Naive thymus-derived CD4-positive, alpha-beta T cell (primary cell): ENCODE measurements around the gene SEC62. TPM values are rescaled to one million over a fixed set of nuclear protein-coding genes. Genes with fewer than 3 reads are reported as not detected.
A peak's percentile ranks its signal among the peaks of the same experiment; 100 is the strongest.

Experiments
- ATAC-seq: fragments of 150-1000 bp; cut with Tn5 transposase; 2 replicates; pipeline ENCODE4 v1.10.0; 2021; ENCODE audit warnings: mild to moderate bottlenecking, moderate library complexity
- CTCF ChIA-PET: fragments of 350-600 bp; sonication (Branson Sonifier 250); formaldehyde crosslinking; loops from one replicate; lab custom pipeline; 2021; ENCODE audit warnings: antibody characterized with exemption; lab: Charles Lee
- POLR2A ChIA-PET: fragments of 350-600 bp; sonication (Branson Sonifier 250); formaldehyde crosslinking; loops from one replicate; lab custom pipeline; 2021; ENCODE audit warnings: antibody characterized with exemption, inconsistent platforms; lab: Charles Lee
- DNase-seq, 9 donors: peaks; one replicate each; pipeline versions ENCODE4 v3.0.0 to v3.0.0-alpha.2; 2020 to 2022; ENCODE audit warnings: mixed read lengths in 1 of 9
- H3K27ac ChIP-seq: one replicate; pipeline ENCODE4 v1.7.0; 2013; ENCODE audit warnings: mild to moderate bottlenecking, low read depth, low read length, moderate library complexity
- H3K27me3 ChIP-seq, 2 donors: one replicate each; pipeline ENCODE4 v1.7.0; 2013; ENCODE audit warnings: low read length in 2 of 2, mild to moderate bottlenecking in 2 of 2, moderate library complexity in 2 of 2; ENCODE audit not compliant: control insufficient read depth in 2 of 2, insufficient read depth in 2 of 2
- H3K36me3 ChIP-seq, 3 experiments: 1 replicate in 2 of 3; 2 replicates in 1 of 3; pipeline ENCODE4 v1.7.0; 2013; ENCODE audit warnings: low read length in 3 of 3, mild to moderate bottlenecking in 3 of 3, moderate library complexity in 1 of 3; ENCODE audit not compliant: insufficient read depth in 3 of 3, control insufficient read depth in 2 of 3
- H3K4me1 ChIP-seq, 2 donors: one replicate each; pipeline ENCODE4 v1.7.0; 2013; ENCODE audit warnings: low read length in 2 of 2, mild to moderate bottlenecking in 2 of 2, moderate library complexity in 1 of 2; ENCODE audit not compliant: control insufficient read depth in 2 of 2, insufficient read depth in 2 of 2
- H3K4me3 ChIP-seq: 2 replicates; pipeline ENCODE4 v1.7.0; 2013; ENCODE audit warnings: mild to moderate bottlenecking, low read length
- H3K9me3 ChIP-seq, 3 experiments: 1 replicate in 2 of 3; 2 replicates in 1 of 3; pipeline ENCODE4 v1.7.0; 2013; ENCODE audit warnings: low read length in 3 of 3; ENCODE audit not compliant: control insufficient read depth in 2 of 3
- H3K27ac Mint-ChIP-seq, 9 donors: one replicate each; pipeline ENCODE4 v1.8.0; 2020 to 2022; ENCODE audit warnings: mixed read lengths in 9 of 9, mild to moderate bottlenecking in 8 of 9, moderate library complexity in 5 of 9, inconsistent platforms in 2 of 9
- H3K27me3 Mint-ChIP-seq, 5 donors: one replicate each; pipeline ENCODE4 v1.8.0; 2021 to 2022; ENCODE audit warnings: mixed read lengths in 5 of 5, mild to moderate bottlenecking in 1 of 5
- H3K36me3 Mint-ChIP-seq, 5 donors: one replicate each; pipeline ENCODE4 v1.8.0; 2020 to 2022; ENCODE audit warnings: mixed read lengths in 5 of 5, mild to moderate bottlenecking in 3 of 5, inconsistent platforms in 1 of 5
- H3K4me1 Mint-ChIP-seq, 7 donors: one replicate each; pipeline ENCODE4 v1.8.0; 2020 to 2022; ENCODE audit warnings: mixed read lengths in 7 of 7, mild to moderate bottlenecking in 3 of 7, inconsistent platforms in 1 of 7
- H3K4me3 Mint-ChIP-seq, 10 donors: one replicate each; pipeline ENCODE4 v1.8.0; 2020 to 2022; ENCODE audit warnings: mild to moderate bottlenecking in 10 of 10, mixed read lengths in 10 of 10, moderate library complexity in 6 of 10, inconsistent platforms in 2 of 10
- H3K9me3 Mint-ChIP-seq, 11 donors: one replicate each; pipeline ENCODE4 v1.8.0; 2020 to 2022; ENCODE audit warnings: mixed read lengths in 11 of 11, mild to moderate bottlenecking in 4 of 11, inconsistent platforms in 1 of 11, moderate library complexity in 1 of 11
- intact Hi-C, 2 donors: fragments of 100-400 bp; cut with micrococcal nuclease; formaldehyde crosslinking; loops; one replicate each; pipeline ENCODE4 v1.15.1; 2023
- polyA plus RNA-seq, 2 donors: library from polyadenylated mRNA; unstranded; fragments of 300-500 nt; fragmentation: Illumina TruSeq; gene quantifications; one replicate each; pipeline ENCODE4 v1.2.3, GENCODE V29; 2021
- total RNA-seq, 6 experiments: library from RNA in 5 of 6; stranded (reverse) in 5 of 6; gene quantifications; 1 replicate in 5 of 6; 2 replicates in 1 of 6; pipeline ENCODE4 v1.2.3 and lab custom pipeline; 2021 to 2026

SEC62 gene
- total and polyA plus RNA-seq, 7 experiments from 2014 or later = 68.1 to 253 (median 110) TPM

- H3K4me3 ChIP-seq = no peak overlapping the region
- peaks cover 0 to 11% (median 5%) of the 10 kb centered on the region in 5 donors for H3K36me3 Mint-ChIP-seq
- H3K27ac ChIP-seq = no peak overlapping the region
- intact Hi-C loops = no loop called here
- H3K9me3 ChIP-seq = no peaks in the 10 kb centered on the region
- H3K36me3 ChIP-seq = no peaks in the 10 kb centered on the region
- no peak overlapping the region for H3K4me3 Mint-ChIP-seq
- CTCF ChIA-PET = interaction anchor here (1.0 kb wide), 1 partner anchor 17 kb away, joined by 7 read pairs; no protein-coding TSS in a partner anchor
- DNase-seq (no peak), ATAC-seq (no peak)
- peaks cover 0 to 10% (median 5%) of the 10 kb centered on the region in 11 donors for H3K9me3 Mint-ChIP-seq
- peaks cover 23 to 69% (median 44%) of the 10 kb centered on the region in 7 donors for H3K4me1 Mint-ChIP-seq
- peaks cover 4 to 21% of the 10 kb centered on the region in 2 donors for H3K4me1 ChIP-seq
- no peaks in the 10 kb centered on the region for H3K27me3 ChIP-seq
- H3K27ac Mint-ChIP-seq = peak overlapping the region in 1 of 9 donors; percentile 58
- POLR2A ChIA-PET = interaction anchor here (1.0 to 6.2 kb wide), 3 partner anchors 8 to 59 kb away, joined by 3 to 37 read pairs (median 3); no protein-coding TSS in a partner anchor
- H3K27me3 Mint-ChIP-seq = peaks cover 0 to 5% (median 0%) of the 10 kb centered on the region in 5 donors
These were observed 58.0 kb downstream of the SEC62 start for GRCh38 chr3:170024581-170024980.

DNA sequence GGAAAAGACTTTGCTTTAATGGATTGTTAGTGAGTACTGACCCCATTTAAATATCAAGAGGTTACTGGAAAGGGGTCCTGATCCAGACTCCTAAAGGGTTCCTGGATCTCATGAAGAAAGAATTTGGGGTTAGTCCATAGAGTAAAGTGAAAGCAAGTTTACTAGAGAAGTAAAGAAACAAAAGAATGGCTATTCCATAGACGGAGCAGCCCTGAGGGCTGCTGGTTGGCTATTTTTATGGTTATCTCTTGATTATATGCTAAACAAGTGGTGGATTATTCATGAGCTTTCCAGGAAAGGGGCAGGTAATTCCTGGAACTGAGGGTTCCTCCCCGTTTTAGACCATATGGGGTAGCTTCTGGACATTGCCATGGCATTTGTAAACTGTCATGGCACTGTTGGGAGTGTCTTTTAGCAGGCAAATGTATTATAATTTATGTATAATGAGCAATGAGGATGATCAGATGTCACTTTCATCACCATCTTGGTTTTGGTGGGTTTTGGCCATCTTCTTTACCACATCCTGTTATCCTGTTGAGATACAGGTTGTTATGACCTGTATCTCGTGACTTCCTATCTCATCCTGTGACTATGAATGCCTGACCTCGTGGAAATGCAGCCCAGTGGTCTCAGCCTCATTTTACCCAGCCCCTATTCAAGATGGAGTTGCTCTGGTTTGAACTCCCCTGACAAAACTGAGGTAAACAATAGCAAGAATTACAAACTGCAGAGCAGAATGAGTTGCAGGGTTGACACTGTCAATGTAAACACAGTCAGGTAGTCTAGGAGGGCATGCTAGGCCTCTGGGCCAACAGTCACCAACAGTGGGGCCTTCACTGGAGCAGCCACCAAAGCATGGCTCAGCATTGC, 60.9 kb downstream of the SEC62 start:
- peak overlapping the region; percentile 47 to 95 (median 89) for H3K27ac Mint-ChIP-seq
- peaks cover 0 to 5% (median 0%) of the 10 kb centered on the region in 5 donors for H3K27me3 Mint-ChIP-seq
- intact Hi-C loops = loop anchor here in 1 of 2 donors (1.0 kb wide), 1 partner anchor 10 kb away; the partner anchor contains the start of gene GPR160
- no peak overlapping the region for H3K4me3 ChIP-seq
- POLR2A ChIA-PET = interaction anchor here (0.9 kb wide), 1 partner anchor 21 kb away, joined by 3 read pairs; no protein-coding TSS in a partner anchor
- no peak for ATAC-seq
- H3K9me3 ChIP-seq = no peaks in the 10 kb centered on the region
- peaks cover 15 to 69% (median 45%) of the 10 kb centered on the region in 7 donors for H3K4me1 Mint-ChIP-seq
- peak in 7 of 9 donors; percentile 17 to 64 (median 50) for DNase-seq
- H3K27ac ChIP-seq = no peak overlapping the region
- CTCF ChIA-PET = interaction anchor here (1.7 kb wide), 1 partner anchor 60 kb away, joined by 5 read pairs; no protein-coding TSS in a partner anchor
- peaks cover 0 to 10% (median 5%) of the 10 kb centered on the region in 11 donors for H3K9me3 Mint-ChIP-seq
- H3K36me3 Mint-ChIP-seq = peaks cover 0 to 11% (median 5%) of the 10 kb centered on the region in 5 donors
- H3K36me3 ChIP-seq = no peaks in the 10 kb centered on the region
- no peaks in the 10 kb centered on the region for H3K27me3 ChIP-seq
- peak overlapping the region; percentile 1 to 75 (median 64) for H3K4me3 Mint-ChIP-seq
- H3K4me1 ChIP-seq = peaks cover 4 to 19% of the 10 kb centered on the region in 2 donors

DNA sequence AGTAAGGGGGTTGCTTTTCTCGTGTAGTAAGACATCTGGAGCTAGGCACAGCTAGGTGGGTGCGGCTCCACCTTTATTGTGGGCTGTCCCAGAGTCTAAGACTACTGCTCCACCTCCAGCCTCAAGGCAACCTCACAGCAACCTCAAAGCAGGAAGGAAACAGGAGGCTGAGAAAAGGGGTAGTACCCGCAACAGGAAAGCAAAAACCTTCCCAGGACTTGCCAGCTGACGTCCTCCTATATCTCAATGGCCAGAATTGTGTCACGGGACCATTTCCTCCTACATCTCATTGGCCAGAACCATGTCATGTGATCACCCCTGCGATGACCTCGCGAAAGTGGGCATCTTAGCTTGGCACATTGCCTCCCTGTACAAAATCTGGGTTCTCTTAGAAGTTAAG, 66.9 kb downstream of the SEC62 start:
- Mint-ChIP-seq H3K4me1 (peaks cover 29 to 79% (median 59%) of the 10 kb centered on the region in 7 donors), H3K4me3 (peak overlapping the region; percentile 4 to 83 (median 72)), H3K9me3 (peaks cover 0 to 6% (median 3%) of the 10 kb centered on the region in 11 donors), H3K36me3 (peaks cover 0 to 4% (median 0%) of the 10 kb centered on the region in 5 donors), H3K27ac (peak overlapping the region; percentile 31 to 96 (median 84)), H3K27me3 (no peaks in the 10 kb centered on the region)
- ATAC-seq (peak; percentile 82), DNase-seq (peak in 8 of 9 donors; percentile 17 to 84 (median 82))
- Histone ChIP-seq H3K27me3 (no peaks in the 10 kb centered on the region), H3K4me3 (peak overlapping the region; percentile 32), H3K27ac (peak overlapping the region; percentile 12), H3K4me1 (peaks cover 15 to 24% of the 10 kb centered on the region in 2 donors), H3K36me3 (no peaks in the 10 kb centered on the region), H3K9me3 (no peaks in the 10 kb centered on the region)
- ChIA-PET POLR2A (interaction anchor here (0.7 to 6.5 kb wide), 16 partner anchors 8 to 269 kb away, joined by 3 to 62 read pairs (median 4); partner anchors contain the start of genes MYNN, SEC62 and TERC), CTCF (interaction anchor here (0.6 to 2.4 kb wide), 9 partner anchors 13 to 270 kb away, joined by 3 to 9 read pairs (median 5); partner anchors contain the start of gene SEC62)
- intact Hi-C loops = loop anchor here (1.0 to 10.0 kb wide), 10 partner anchors 12 to 871 kb away; partner anchors contain the start of genes SEC62 (in 2 of the 2), TERC (in 2 of the 2), EIF5A2 (in 1 of the 2) and PHC3 (in 1 of the 2)

DNA sequence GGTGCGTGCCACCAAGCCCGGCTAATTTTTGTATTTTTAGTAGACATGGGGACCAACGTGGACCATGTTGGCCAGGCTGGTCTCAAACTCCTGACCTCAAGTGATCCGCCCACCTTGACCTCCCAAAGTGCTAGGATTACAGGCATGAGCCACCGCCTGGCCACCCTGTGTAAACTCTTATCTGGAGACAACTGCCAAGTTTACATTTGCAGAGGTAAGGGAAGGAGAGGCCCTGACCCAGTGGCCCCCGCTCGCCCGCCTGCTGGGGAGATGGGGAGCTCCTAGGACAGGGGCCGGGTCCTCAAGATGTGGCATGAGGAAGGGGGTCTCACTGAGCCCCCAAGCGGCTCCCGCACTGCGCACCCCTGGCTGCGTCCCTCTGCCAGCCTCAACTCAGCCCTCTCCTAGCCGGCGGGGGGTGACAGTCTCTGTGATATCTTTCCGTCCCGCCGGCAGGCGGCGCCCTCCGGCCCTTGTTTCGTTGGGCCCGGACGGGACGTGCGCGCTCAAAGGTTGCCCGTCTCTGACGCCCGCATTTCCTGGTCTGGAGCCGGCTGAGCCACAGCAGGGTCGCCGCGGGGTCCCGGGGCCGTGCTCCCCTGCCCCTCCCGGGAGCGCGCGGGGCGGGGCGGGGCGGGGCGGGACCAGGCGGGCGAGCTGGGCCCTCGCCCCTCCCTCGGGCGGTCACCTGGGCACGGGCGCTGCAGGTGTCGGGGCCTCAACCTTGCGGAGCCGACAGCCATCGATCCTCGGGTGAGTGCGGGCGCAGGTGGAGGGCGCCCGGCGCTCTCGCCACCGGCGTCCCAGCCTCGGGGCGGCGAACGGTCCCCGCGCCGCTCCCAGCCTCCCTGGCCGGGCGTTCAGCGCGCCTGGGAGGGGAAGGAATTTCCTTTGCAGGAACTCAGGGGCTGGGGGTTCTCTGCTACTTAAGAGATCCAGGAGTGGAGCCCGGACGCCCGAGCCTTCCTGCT, 71.1 kb downstream of the SEC62 start, which contains the start of gene GPR160:
Gene GPR160, plus strand, starts transcription at position 533 of the 971 bp plus-strand sequence. CDS start 45,978 bp downstream, outside the sequence.
- H3K4me3 ChIP-seq = peak within 1 kb of the TSS; percentile 88
- intact Hi-C loops = loop anchor here (1.0 to 10.0 kb wide), 20 partner anchors 9 to 867 kb away; partner anchors contain the start of genes LRRC34 (in 2 of the 2), LRRIQ4 (in 2 of the 2), PRKCI (in 2 of the 2) and SKIL (in 2 of the 2)
- ATAC-seq (peak; percentile 82), DNase-seq (peak; percentile 67 to 85 (median 80))
- no peaks in the 10 kb centered on the region for H3K36me3 ChIP-seq
- H3K36me3 Mint-ChIP-seq = peaks cover 0 to 10% (median 6%) of the 10 kb centered on the region in 5 donors
- ChIA-PET POLR2A (interaction anchor here (0.8 to 6.5 kb wide), 7 partner anchors 12 to 265 kb away, joined by 3 to 62 read pairs (median 5); partner anchors contain the start of gene SEC62), CTCF (interaction anchor here (0.5 to 2.2 kb wide), 6 partner anchors 12 to 273 kb away, joined by 3 to 10 read pairs (median 4); partner anchors contain the start of gene TERC)
- H3K4me1 ChIP-seq = peaks cover 15 to 16% of the 10 kb centered on the region in 2 donors
- H3K4me3 Mint-ChIP-seq = peak within 1 kb of the TSS; percentile 86 to 93 (median 90)
- H3K27me3 ChIP-seq = no peaks in the 10 kb centered on the region
- H3K9me3 Mint-ChIP-seq = peaks cover 0 to 6% (median 0%) of the 10 kb centered on the region in 11 donors
- H3K27ac Mint-ChIP-seq = peak within 1 kb of the TSS; percentile 33 to 92 (median 82)
- H3K27me3 Mint-ChIP-seq = peaks cover 0 to 6% (median 0%) of the 10 kb centered on the region in 5 donors
- H3K9me3 ChIP-seq = no peaks in the 10 kb centered on the region
- peak within 1 kb of the TSS; percentile 63 for H3K27ac ChIP-seq
- peaks cover 24 to 66% (median 49%) of the 10 kb centered on the region in 7 donors for H3K4me1 Mint-ChIP-seq

DNA sequence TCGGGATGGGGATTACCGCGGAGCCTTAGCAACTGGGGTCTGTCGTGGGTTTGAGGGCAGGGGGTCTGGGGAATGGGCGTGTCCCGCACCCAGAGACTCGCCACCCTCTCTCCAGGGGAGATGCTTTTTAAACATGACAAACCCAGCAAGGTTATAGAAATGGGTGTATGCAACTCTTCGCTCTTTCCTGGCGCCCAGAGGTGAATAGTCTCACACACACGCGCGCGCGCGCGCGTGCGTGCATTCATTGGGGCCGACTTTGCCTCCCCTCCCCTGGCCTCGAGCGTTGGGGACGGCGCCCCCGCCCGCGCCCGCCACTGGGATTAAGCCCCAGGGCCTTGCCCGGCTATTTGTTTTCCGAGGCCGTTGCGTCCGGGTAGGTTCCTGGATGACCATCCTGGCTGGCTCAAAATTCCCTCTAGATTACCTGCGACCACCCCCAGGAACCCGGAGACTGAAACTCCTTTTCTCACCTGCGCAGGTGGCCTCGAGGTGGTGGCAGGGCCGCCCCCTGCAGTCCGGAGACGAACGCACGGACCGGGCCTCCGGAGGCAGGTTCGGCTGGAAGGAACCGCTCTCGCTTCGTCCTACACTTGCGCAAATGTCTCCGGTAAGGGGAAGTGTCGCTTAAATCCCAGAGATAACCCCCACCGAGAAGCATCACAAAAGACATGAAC, 72.0 kb downstream of the SEC62 start:
- H3K4me3 Mint-ChIP-seq = peak overlapping the region; percentile 86 to 93 (median 90)
- Histone ChIP-seq H3K27ac (peak overlapping the region; percentile 63), H3K9me3 (no peaks in the 10 kb centered on the region), H3K36me3 (no peaks in the 10 kb centered on the region), H3K27me3 (no peaks in the 10 kb centered on the region), H3K4me3 (peak overlapping the region; percentile 88), H3K4me1 (peaks cover 7% of the 10 kb centered on the region in 2 donors)
- ChIA-PET CTCF (interaction anchor here (0.5 to 1.3 kb wide), 7 partner anchors 17 to 275 kb away, joined by 3 to 4 read pairs (median 3); partner anchors contain the start of genes SEC62 and TERC), POLR2A (interaction anchor here (0.9 to 6.5 kb wide), 8 partner anchors 18 to 266 kb away, joined by 3 to 62 read pairs (median 4); partner anchors contain the start of gene SEC62)
- peaks cover 17 to 61% (median 43%) of the 10 kb centered on the region in 7 donors for H3K4me1 Mint-ChIP-seq
- H3K36me3 Mint-ChIP-seq = peaks cover 0 to 13% (median 6%) of the 10 kb centered on the region in 5 donors
- H3K27ac Mint-ChIP-seq = peak overlapping the region; percentile 33 to 92 (median 82)
- peaks cover 0 to 4% (median 0%) of the 10 kb centered on the region in 11 donors for H3K9me3 Mint-ChIP-seq
- H3K27me3 Mint-ChIP-seq = peaks cover 0 to 6% (median 0%) of the 10 kb centered on the region in 5 donors
- peak in 8 of 9 donors; percentile 18 to 58 (median 52) for DNase-seq
- intact Hi-C loops = loop anchor here (1.0 to 10.0 kb wide), 16 partner anchors 8 to 866 kb away; partner anchors contain the start of genes LRRC34 (in 2 of the 2), LRRIQ4 (in 2 of the 2), PRKCI (in 2 of the 2) and SKIL (in 2 of the 2)
- peak; percentile 31 for ATAC-seq
